DND-41 (cell line): ENCODE results near the gene ZNF32.

Source experiments
- ATAC-seq: fragments of 200-7000 bp; cut with Tn5 transposase; 3 replicates; pipeline ENCODE4 v1.9.1; 2021; ENCODE audit warnings: low read depth; ENCODE audit not compliant: insufficient read depth
- DNase-seq: peaks from one replicate; pipeline ENCODE4 v3.0.0-alpha.2; 2020
- H2AFZ ChIP-seq: 2 replicates; pipeline ENCODE4 v1.6.0; 2012; ENCODE audit warnings: low read depth, low read length
- H3K27ac ChIP-seq: 2 replicates; pipeline ENCODE4 v1.5.1; 2012; ENCODE audit warnings: low read length, inconsistent platforms
- H3K27me3 ChIP-seq: fragments of 200-600 bp; sonication (generic); 2 replicates; pipeline ENCODE4 v1.6.0; 2012; ENCODE audit warnings: low read length, mild to moderate bottlenecking, inconsistent platforms; ENCODE audit not compliant: insufficient read depth, poor library complexity
- H3K36me3 ChIP-seq: 2 replicates; pipeline ENCODE4 v1.5.1; 2012; ENCODE audit warnings: low read length, inconsistent platforms; ENCODE audit not compliant: insufficient read depth
- H3K4me1 ChIP-seq: 2 replicates; pipeline ENCODE4 v1.5.1; 2012; ENCODE audit warnings: mild to moderate bottlenecking, low read length; ENCODE audit not compliant: insufficient read depth
- H3K4me2 ChIP-seq: 2 replicates; pipeline ENCODE4 v1.6.0; 2012; ENCODE audit warnings: mild to moderate bottlenecking, moderate library complexity, low read length, inconsistent platforms; ENCODE audit not compliant: insufficient read depth
- H3K4me3 ChIP-seq, 2 experiments: fragments of 200-600 bp in 1 of 2; shearing (Covaris generic) in 1 of 2; 2 replicates each; pipeline ENCODE4 v1.5.1; 2012 to 2016; ENCODE audit warnings: inconsistent platforms in 2 of 2, low read length in 2 of 2, mild to moderate bottlenecking in 2 of 2, low read depth in 1 of 2, moderate library complexity in 1 of 2
- H3K79me2 ChIP-seq: 2 replicates; pipeline ENCODE4 v1.6.0; 2012; ENCODE audit warnings: low read length, inconsistent platforms; ENCODE audit not compliant: insufficient read depth
- H3K9ac ChIP-seq: 2 replicates; pipeline ENCODE4 v1.6.0; 2012; ENCODE audit warnings: low read depth, mild to moderate bottlenecking, inconsistent platforms, low read length, moderate library complexity
- H3K9me3 ChIP-seq: 2 replicates; pipeline ENCODE4 v1.5.1; 2012; ENCODE audit warnings: low read length, moderate library complexity, mild to moderate bottlenecking, inconsistent platforms; ENCODE audit not compliant: insufficient read depth, severe bottlenecking
- H4K20me1 ChIP-seq: 2 replicates; pipeline ENCODE4 v1.6.0; 2012; ENCODE audit warnings: low read length; ENCODE audit not compliant: insufficient read depth
- CTCF ChIP-seq: IDR thresholded peaks from 2 replicates; pipeline ENCODE4 v1.5.1; 2012; ENCODE audit warnings: borderline replicate concordance, low read length, moderate library complexity, mild to moderate bottlenecking; ENCODE audit not compliant: poor library complexity, severe bottlenecking; ENCODE audit errors: extremely low read depth
- EZH2 ChIP-seq: IDR thresholded peaks from 3 replicates; pipeline ENCODE4 v1.6.1; 2012; ENCODE audit warnings: borderline replicate concordance, low read depth, mild to moderate bottlenecking, moderate library complexity, low read length, inconsistent platforms; ENCODE audit not compliant: severe bottlenecking

ZNF32 gene

GRCh38 chr10:43598446-43598845 is 50.2 kb downstream of the ZNF32 start:
- ATAC-seq: no peak
- H3K9ac ChIP-seq: no peak overlapping the region
- peaks cover 4% of the 10 kb centered on the region for H3K9me3 ChIP-seq

GRCh38 chr10:43596546-43596945 is 52.1 kb downstream of the ZNF32 start:
- Histone ChIP-seq H3K9me3 (peaks cover 10% of the 10 kb centered on the region), H3K4me2 (no peak overlapping the region), H3K79me2 (no peaks in the 10 kb centered on the region), H3K27ac (no peak overlapping the region), H3K27me3 (no peaks in the 10 kb centered on the region), H3K36me3 (no peaks in the 10 kb centered on the region), H3K9ac (no peak overlapping the region), H2AFZ (no peak overlapping the region), H3K4me3 (no peak overlapping the region), H4K20me1 (no peaks in the 10 kb centered on the region), H3K4me1 (peaks cover 20% of the 10 kb centered on the region)
- DNase-seq: no peak
- no peak for TF ChIP-seq EZH2
- no peak for TF ChIP-seq CTCF
- no peak for ATAC-seq

More at GRCh38 chr10:43598446-43598845, 50.2 kb downstream of the ZNF32 start:
- no peak overlapping the region; the same call in 1 of the 2 replicates for H2AFZ ChIP-seq
- H3K79me2 ChIP-seq: no peaks in the 10 kb centered on the region
- TF ChIP-seq CTCF: no peak
- no peak for TF ChIP-seq EZH2
- no peak for DNase-seq
- peaks cover 20% of the 10 kb centered on the region for H3K4me1 ChIP-seq
- no peak overlapping the region for H3K4me2 ChIP-seq
- H4K20me1 ChIP-seq: no peaks in the 10 kb centered on the region
- H3K27me3 ChIP-seq: no peaks in the 10 kb centered on the region
- no peak overlapping the region for H3K27ac ChIP-seq
- no peaks in the 10 kb centered on the region for H3K36me3 ChIP-seq
- no peak overlapping the region for H3K4me3 ChIP-seq

- Histone ChIP-seq H3K4me1 (peaks cover 20% of the 10 kb centered on the region), H3K79me2 (no peaks in the 10 kb centered on the region), H4K20me1 (no peaks in the 10 kb centered on the region), H3K27ac (peak overlapping the region; percentile 3), H3K9ac (peak overlapping the region; percentile 24; the same call in 1 of the 2 replicates), H2AFZ (peak overlapping the region; percentile 75), H3K4me2 (peak overlapping the region; percentile 62), H3K4me3 (no peak overlapping the region), H3K9me3 (peaks cover 9% of the 10 kb centered on the region), H3K27me3 (no peaks in the 10 kb centered on the region), H3K36me3 (no peaks in the 10 kb centered on the region)
- TF ChIP-seq CTCF (no peak), EZH2 (no peak)
- DNase-seq: no peak
- ATAC-seq: peak; percentile 59
Measured at GRCh38 chr10:43595739-43596298, 52.9 kb downstream of the ZNF32 start.
